Colon (tissue), 2 donors: ENCODE measurements around the gene OR4D1.

ENCODE experiments used
- FAIRE-seq: peaks from 2 replicates; lab custom pipeline; 2012; peaks lifted over from hg19 to GRCh38; lab: Jason Lieb, UNC
- donor health status: control.
- donor health status: control.

OR4D1 gene

DNA sequence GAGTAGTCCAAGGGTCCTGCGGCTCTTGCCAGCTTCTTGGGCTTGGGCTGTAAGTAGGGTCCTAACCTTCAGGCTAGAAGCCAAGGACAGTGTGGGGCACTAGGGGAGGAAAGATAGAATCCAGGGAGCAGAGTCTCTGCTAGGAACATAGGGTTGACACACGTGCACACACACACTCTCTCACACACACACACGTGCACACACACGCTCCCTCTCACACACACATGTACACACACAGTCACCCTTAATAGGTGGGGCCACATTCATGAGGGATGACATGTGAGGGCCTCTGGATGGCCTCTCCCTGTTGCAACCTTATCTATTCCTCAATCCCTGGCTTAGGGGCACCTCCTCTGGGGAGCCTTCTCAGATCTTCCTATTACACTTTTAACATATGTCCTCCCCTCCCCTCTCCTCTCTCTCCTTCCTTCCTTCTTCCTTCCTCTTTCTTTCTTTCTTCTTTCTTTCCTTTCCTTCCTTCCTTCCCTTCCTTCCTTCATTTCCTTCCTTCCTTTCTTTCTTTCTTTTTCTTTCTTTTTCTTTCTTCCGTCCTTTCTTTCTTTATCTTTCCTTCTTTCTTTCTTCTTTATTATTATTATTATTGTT lies 47.4 kb downstream of the OR4D1 start:
- FAIRE-seq = no peak

DNA sequence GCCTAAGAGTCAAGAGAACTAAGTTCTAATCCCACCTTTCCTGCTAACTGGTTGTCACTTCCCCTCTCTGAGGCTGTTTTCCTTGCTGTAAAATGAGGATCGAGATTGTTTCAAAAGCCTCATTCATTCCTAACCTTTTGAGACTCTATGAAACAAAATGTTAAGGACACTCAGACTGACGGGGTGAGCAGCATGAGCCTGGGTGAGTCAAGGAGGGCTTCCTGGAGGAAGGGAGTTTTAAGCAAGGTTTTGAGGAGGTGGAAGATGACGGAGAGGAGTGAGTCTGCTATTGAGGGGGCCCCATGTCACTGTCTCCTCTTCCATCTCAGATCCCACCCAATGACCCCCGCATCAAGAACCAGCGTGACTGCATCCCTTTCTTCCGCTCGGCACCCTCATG lies 48.4 kb downstream of the OR4D1 start:
- FAIRE-seq = no peak

DNA sequence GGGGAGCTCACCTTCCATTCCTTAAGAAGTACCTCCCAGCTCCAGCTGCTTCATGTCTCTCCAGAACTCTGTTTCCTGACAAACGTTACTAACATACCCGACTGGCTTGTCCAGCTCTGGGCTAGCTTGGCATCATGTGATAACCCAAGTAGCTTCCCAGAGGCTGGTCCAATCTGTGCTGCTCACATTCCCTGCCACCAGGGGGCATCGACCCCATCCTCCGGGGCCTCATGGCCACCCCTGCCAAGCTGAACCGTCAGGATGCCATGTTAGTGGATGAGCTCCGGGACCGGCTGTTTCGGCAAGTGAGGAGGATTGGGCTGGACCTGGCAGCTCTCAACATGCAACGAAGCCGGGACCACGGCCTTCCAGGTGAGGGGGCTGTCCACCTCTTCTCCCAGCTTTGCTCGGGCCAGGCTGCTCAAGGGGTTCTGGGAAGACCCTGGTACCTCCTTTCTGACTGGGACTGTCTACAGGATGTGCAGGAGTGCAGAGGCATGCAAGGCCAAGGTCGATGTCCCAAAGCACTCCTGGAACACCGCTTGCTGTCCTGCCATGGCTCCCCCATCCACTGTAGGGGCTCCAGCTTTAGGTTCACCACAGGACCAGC lies 51.9 kb downstream of the OR4D1 start:
- FAIRE-seq = no peak

DNA sequence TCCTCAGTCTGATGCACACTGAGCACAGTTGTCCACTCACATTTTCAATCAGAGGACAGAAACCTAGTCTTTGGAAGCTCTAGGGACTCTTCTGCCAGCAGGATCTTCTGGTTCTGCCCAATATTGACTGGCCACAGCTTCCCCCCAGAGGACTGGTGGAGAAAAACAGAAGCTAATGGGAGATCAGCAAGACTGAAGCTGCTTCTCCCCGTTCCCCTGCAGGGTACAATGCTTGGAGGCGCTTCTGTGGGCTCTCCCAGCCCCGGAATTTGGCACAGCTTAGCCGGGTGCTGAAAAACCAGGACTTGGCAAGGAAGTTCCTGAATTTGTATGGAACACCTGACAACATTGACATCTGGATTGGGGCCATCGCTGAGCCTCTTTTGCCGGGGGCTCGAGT lies 54.7 kb downstream of the OR4D1 start:
- FAIRE-seq = no peak

DNA sequence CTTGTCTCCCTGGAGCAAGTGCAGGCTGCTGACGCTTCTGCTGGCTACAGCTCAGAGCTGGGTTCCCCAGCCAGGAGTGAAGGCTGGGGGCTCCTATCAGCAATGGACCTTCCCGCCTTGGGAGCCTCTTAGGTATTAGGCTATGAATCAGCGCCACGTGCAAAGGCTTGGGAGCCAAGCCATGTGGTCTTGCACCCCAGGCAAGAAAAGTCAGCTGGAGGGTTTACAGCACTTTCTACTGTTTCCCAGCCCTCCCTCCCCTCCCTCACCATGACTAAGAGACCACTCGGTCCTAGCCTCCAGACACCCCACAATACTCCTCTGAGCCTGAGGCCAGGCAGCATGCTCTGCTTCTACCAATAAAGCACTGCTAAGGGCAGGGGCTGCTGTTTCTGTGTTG lies 56.6 kb downstream of the OR4D1 start:
- FAIRE-seq = no peak

DNA sequence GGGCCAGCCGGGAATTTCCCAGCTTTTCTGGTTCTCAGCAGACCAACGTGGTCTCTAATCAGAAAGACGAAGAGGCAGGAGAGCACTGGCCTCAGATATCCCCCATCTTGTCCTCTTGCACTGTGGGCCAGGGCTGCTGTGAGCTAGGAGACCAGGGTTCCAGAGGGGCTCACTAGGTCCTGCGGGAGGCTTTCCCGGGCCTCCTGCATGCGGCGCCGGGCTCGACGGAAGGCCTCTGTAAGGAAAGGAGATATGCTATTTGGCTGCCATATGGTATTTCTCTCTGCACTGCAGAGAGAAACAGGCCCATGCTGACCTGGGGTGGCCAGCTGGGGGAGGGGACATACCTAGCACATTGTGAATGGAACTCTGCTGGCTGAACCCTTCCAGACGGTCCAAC lies 57.8 kb downstream of the OR4D1 start:
- no peak for FAIRE-seq

DNA sequence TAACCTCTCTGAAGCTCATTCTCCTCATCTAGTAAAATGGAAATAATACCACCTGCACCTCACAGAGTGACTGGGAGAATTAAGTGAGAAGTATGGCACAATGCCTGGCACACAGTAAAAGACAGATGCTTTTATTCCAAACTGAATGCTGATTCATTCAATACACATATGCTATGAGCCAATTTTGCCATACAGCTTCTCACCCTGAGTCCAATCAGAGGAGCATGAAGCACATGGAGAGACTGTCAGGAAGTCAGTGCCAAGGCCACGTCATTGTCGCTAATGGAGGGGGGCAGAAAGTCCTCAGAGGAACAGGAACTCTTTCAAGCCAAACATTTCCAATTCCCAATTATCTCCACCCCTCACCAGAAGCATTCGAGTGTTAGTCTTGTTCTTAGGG lies 59.3 kb downstream of the OR4D1 start:
- FAIRE-seq = no peak

DNA sequence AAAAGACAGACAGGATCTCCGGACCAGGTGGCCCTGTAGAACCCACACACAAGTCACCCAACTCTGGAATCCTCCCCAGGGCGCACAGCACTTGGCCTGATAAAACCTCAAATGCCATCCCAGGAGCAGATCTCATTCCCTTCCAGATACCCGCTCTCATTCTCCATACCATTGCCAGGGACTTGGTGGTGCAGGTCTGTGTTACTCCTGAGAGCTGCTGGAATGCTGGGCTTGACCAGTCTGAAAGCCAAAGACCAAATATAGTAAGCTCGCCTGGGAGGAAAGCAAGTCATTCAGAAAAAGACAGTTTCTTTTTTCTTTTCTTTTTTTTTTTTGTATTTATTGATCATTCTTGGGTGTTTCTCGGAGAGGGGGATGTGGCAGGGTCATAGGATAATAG lies 60.2 kb downstream of the OR4D1 start:
- FAIRE-seq = no peak
